ENCODE results near the gene CHD6.

GRCh38 chr20:41617059-41617901 is 897 bp downstream of the CHD6 start:
- TF ChIP-seq ZNF670 (tag by site-specific recombination; IDR thresholded peaks at IDR 0.05; ENCODE audit: low read depth), result no peak
- no peak for TF ChIP-seq PBX3 (CRISPR knock-in tag; IDR thresholded peaks at IDR 0.05)
